ENCODE measurements around the gene PCDH9. TPM values are rescaled to one million over a fixed set of nuclear protein-coding genes. Genes with fewer than 3 reads are reported as not detected.

Gene PCDH9
- total and polyA plus RNA-seq, 10 donors = 0.24 to 8.1 (median 3.8) TPM

DNA sequence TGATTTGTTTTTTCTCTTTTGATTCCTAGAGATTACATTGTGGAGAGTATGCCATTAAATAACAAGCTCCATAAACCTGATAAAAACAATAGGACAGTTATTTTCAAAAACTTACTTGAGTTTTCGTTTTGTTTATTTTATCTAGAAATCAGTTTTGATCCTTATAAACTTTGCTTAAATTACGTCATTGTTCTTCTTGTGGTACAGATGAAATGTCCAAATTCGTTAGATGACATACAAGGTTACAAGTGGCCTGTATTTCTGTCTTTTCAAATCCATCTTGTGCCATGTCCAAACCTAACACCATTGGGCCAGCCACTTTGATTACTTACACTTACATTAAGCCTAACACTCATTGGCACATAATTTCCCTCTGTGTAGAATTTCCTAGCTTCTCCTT, 372.0 kb downstream of the PCDH9 start:
- peaks cover 0 to 26% (median 3%) of the 10 kb centered on the region in 6 donors for H3K4me1 ChIP-seq
- no peaks in the 10 kb centered on the region for H3K36me3 ChIP-seq
- no peak for DNase-seq
- 82 to 87% (median 84%) methylated on average over 3 of the region's 3 CpGs for WGBS, 5 donors
- no peak for TF ChIP-seq POLR2AphosphoS5 (IDR thresholded peaks at IDR 0.05)
- TF ChIP-seq POLR2A (IDR thresholded peaks at IDR 0.05) = no peak
- TF ChIP-seq CTCF (IDR thresholded peaks at IDR 0.05 in 8 of 11, conservative IDR thresholded peaks at IDR 0.05 in 3 of 11) = no peak
- no peak overlapping the region for H3K4me3 ChIP-seq
- H3K27ac ChIP-seq = no peak overlapping the region
- no peaks in the 10 kb centered on the region for H3K9me3 ChIP-seq
- H3K27me3 ChIP-seq (replicated peaks in 1 of 7) = no peaks in the 10 kb centered on the region
- intact Hi-C loops (cut with DNase I; ENCODE audit: low total_unique reads) = no loop called here

DNA sequence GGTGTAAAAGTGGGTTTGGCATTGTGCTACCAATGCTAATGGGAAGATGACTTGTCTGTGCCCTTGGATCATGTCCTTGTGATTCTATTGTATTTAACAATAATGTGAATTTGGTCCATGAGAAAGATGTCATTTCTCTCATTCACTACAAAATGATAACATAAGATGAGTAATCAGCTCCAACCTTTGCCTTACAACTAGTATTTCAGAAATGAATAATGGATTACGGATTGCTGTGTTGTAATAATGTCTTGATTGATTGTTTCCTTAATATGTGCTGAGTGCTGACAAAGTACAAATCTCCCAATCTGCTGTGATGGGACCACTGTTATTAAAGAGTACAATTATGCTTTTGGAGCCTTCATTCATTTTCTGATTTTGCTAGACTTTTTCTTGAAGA, 375.0 kb downstream of the PCDH9 start:
- Histone ChIP-seq H3K27ac (peak overlapping the region in 3 of 8 donors; percentile 13 to 18 (median 16)), H3K27me3 (replicated peaks in 1 of 7) (no peaks in the 10 kb centered on the region), H3K9me3 (peaks cover 0 to 14% (median 3%) of the 10 kb centered on the region in 8 donors), H3K4me1 (peaks cover 0 to 14% (median 0%) of the 10 kb centered on the region in 6 donors), H3K36me3 (no peaks in the 10 kb centered on the region), H3K4me3 (no peak overlapping the region)
- WGBS, 5 donors = 50 to 81% (median 60%) methylated on average over 1 of the region's 1 CpG
- intact Hi-C loops (cut with DNase I; ENCODE audit: low total_unique reads) = no loop called here
- DNase-seq = no peak
- no peak for TF ChIP-seq CTCF (IDR thresholded peaks at IDR 0.05 in 8 of 11, conservative IDR thresholded peaks at IDR 0.05 in 3 of 11)
- TF ChIP-seq POLR2A (IDR thresholded peaks at IDR 0.05) = no peak
- no peak for TF ChIP-seq POLR2AphosphoS5 (IDR thresholded peaks at IDR 0.05)

DNA sequence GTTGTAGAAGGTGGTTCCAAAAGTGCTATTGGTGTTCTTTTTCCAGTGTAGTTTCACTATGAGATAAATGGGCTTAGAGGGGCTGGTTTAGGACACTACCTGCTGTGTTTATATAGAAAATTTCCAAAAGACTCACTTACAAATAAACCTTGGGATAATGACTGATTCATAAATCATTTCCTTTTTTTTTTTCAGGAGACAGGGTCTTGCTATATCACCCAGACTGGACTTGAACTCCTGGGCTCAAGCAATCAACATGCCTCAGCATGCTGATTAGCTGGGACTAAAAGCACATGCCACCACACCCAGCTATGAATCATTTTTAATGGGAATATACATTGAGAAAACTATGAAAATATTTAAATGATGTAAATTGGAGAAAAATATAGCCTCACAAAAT, 376.6 kb downstream of the PCDH9 start:
- intact Hi-C loops (cut with DNase I; ENCODE audit: low total_unique reads) = no loop called here
- H3K27ac ChIP-seq = no peak overlapping the region
- no peak for TF ChIP-seq POLR2AphosphoS5 (IDR thresholded peaks at IDR 0.05)
- no peak for TF ChIP-seq POLR2A (IDR thresholded peaks at IDR 0.05)
- TF ChIP-seq CTCF (IDR thresholded peaks at IDR 0.05 in 8 of 11, conservative IDR thresholded peaks at IDR 0.05 in 3 of 11) = no peak

GRCh38 chr13:66849706-66850105, 380.4 kb downstream of the PCDH9 start:
- 82 to 91% (median 87%) methylated on average over 4 of the region's 4 CpGs for WGBS, 5 donors
- H3K27me3 ChIP-seq (replicated peaks in 1 of 7) = no peaks in the 10 kb centered on the region
- intact Hi-C loops (cut with DNase I; ENCODE audit: low total_unique reads) = no loop called here

More for the DNA sequence above, 376.6 kb downstream of the PCDH9 start:
- Histone ChIP-seq H3K4me1 (peaks cover 0 to 11% (median 0%) of the 10 kb centered on the region in 6 donors), H3K27me3 (replicated peaks in 1 of 7) (no peaks in the 10 kb centered on the region), H3K4me3 (no peak overlapping the region), H3K9me3 (peaks cover 0 to 14% (median 3%) of the 10 kb centered on the region in 8 donors), H3K36me3 (no peaks in the 10 kb centered on the region)
- DNase-seq = no peak

More at GRCh38 chr13:66849706-66850105, 380.4 kb downstream of the PCDH9 start:
- Histone ChIP-seq H3K4me3 (no peak overlapping the region), H3K27ac (no peak overlapping the region), H3K36me3 (no peaks in the 10 kb centered on the region), H3K9me3 (peaks cover 0 to 14% (median 3%) of the 10 kb centered on the region in 8 donors), H3K4me1 (no peaks in the 10 kb centered on the region)
- no peak for TF ChIP-seq CTCF (IDR thresholded peaks at IDR 0.05 in 8 of 11, conservative IDR thresholded peaks at IDR 0.05 in 3 of 11)
- no peak for TF ChIP-seq POLR2A (IDR thresholded peaks at IDR 0.05)
- no peak for TF ChIP-seq POLR2AphosphoS5 (IDR thresholded peaks at IDR 0.05)
- DNase-seq = no peak
